GM21737 (cell line): ENCODE results near the gene UBAP2.

ENCODE experiments used
- ATAC-seq: cut with Tn5 transposase; IDR thresholded peaks from one replicate; pipeline ENCODE4 v1.9.1; 2021; ENCODE audit warnings: mild to moderate bottlenecking, moderate library complexity; ENCODE audit not compliant: unreplicated experiment

The UBAP2 gene, protein sequence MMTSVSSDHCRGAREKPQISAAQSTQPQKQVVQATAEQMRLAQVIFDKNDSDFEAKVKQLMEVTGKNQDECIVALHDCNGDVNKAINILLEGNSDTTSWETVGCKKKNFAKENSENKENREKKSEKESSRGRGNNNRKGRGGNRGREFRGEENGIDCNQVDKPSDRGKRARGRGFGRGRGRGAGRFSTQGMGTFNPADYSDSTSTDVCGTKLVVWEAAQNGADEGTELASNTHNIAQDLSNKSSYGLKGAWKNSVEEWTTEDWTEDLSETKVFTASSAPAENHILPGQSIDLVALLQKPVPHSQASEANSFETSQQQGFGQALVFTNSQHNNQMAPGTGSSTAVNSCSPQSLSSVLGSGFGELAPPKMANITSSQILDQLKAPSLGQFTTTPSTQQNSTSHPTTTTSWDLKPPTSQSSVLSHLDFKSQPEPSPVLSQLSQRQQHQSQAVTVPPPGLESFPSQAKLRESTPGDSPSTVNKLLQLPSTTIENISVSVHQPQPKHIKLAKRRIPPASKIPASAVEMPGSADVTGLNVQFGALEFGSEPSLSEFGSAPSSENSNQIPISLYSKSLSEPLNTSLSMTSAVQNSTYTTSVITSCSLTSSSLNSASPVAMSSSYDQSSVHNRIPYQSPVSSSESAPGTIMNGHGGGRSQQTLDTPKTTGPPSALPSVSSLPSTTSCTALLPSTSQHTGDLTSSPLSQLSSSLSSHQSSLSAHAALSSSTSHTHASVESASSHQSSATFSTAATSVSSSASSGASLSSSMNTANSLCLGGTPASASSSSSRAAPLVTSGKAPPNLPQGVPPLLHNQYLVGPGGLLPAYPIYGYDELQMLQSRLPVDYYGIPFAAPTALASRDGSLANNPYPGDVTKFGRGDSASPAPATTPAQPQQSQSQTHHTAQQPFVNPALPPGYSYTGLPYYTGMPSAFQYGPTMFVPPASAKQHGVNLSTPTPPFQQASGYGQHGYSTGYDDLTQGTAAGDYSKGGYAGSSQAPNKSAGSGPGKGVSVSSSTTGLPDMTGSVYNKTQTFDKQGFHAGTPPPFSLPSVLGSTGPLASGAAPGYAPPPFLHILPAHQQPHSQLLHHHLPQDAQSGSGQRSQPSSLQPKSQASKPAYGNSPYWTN

DNA sequence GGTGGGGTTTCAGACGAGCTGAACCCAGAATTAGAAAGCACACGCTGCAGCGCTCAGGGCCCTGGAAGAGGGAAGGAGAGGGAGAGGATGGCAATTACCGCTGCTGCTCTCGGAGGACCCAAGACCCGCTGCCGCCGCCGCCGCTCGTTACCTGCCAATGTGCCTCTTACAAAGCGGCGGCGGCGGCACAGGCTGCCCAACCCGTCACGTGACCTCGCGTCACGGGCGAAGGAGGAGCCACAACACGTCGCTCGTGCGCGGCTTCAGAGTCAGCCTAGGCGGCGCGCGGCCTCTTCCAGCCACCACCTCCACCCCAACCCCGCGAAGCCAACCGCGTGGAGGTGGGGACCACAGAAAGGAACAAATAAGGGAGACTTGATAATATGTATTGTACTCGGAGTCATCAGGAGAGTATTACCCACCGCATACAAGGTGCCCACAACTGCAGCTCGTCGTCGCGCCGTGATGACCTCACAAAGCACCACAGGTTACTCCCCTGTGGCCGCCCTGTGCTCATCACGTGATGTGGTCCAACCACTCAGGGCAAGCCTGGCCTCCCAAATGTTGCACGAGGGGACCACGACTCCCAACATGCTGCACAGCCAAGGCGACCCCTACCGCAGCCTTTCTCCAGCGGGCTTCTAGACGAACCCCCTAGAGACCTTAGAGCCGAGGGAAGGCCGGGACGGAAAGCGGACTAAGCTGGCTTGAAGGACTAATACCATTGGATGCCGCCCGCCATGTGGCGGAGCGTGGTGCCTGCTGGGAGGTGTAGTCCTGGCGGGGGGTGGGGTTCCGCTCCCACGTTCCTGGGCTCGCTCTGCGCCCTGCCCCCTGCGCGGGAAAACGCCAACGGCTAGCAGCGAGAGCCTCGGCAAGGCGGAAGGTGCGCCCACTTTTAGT is at the start of gene UBAP2:
Gene UBAP2, minus strand, starts transcription at position 161 of the 903 bp plus-strand sequence. CDS start 31,739 bp downstream, outside the sequence.
- ATAC-seq, result peak; percentile 74

DNA sequence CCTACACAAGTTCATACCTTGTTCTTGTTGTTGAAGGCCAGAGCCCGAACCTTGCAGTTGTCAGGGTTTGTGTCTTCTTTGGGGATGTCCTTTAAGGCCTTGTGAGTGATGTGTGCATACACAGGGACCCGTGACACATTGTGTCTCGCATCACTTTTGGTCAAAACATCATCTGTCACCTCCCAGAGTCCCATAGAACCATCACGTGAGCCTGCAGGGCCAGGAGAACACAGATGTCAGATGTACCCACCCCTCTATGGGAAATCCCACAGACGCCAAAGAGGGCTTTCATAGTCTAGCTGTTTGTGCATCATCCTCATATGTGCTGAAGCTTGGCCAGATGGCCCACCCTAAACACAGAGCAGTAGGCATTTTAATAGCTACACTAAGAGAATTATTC is 49.6 kb upstream of the UBAP2 start:
- peak; percentile 48 for ATAC-seq

DNA sequence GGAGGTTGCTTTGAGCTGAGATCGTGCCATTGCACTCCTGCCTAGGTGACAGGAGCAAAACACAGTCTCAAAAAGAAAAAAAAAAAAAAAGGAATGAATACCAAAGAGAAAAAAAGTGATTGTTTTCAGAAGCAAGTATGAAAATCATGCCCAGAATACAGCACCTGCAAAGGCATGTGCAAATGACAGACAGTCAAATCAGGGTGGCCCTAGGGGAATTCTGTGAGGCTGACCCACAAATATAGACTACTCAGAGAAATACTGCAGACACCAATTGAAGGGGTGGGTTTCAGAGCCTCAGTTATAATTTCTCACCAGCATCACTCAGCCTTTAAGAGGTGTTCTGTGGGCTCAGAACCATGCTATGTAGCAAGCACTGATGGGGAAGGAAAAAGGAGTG is 49.2 kb upstream of the UBAP2 start:
- ATAC-seq, result peak; percentile 62

DNA sequence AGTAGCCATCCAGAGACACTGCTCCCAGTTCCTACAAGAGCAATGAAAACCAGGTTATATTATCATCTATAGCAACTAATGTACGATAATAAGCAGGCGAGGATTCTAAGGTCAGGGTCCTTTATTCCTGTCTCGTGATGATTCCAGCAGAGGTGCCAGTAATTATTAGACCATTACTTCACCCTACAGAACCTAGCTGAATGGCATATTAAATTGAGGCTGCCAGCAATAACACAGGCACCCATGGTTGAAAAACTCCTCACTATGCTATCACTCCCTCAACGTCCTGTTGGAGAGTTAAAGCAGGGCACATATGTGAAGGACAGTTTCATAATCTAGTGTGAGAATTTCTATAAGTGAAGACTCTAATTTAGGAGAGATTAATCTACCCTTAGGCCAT is 48.1 kb upstream of the UBAP2 start:
- ATAC-seq, result no peak

DNA sequence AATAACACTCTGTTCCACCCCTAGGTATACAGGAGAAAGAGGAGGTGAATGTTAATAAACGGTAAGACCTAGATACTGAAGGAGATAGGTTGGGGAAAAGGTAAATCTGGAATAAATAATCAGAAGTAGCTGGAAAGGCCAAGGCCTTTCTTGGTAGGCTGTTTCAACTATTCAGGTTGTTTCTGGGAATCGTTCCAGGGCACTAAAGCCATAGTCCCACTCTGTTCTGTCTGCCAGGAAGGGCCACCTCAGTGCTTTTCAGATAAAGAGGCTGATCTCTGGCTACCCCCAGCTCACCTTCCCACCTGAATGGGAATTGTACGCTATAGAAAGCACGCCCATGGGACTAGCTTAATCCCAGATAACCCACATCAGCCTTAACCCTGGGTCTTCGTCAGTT is 44.9 kb upstream of the UBAP2 start:
- ATAC-seq, result no peak

DNA sequence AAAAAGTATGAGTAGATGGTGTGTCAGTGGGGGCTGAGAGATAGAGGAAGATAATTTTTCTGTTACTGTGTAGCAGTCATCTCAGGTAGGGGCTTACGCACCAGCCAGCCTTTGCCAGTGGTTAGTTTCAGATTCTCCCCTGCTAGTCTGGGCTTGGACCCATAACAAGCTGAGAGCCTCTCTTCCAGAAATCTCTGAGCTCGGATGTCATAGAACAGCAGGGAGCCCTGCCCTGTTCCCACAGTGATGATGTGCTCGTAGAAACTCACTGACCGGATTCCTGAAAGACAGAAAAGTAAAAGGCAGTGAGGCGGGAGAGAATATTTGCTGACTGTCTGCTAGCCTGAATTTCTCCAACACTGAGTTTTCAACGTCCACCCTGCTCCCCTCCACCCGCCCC is 40.6 kb upstream of the UBAP2 start:
- ATAC-seq, result no peak

DNA sequence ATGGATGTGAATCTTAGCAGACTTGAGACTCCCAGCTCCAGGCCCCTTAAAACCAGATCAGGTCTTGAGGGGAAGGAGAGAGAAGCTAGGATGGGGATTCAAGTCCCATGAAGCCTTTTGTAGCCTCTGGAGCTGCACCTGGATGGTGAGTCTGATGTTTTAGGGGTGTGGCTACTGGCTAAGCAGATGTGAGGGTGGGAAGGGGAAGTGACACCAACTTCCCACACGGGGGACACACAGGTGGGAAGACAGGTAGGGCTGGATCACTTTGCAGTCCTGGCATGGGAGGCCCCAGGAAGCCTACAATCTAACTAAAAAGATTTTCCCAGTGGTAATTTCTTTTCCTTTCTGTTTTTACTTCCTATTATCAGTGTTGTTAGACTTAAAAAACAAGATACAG is 38.7 kb upstream of the UBAP2 start:
- no peak for ATAC-seq

DNA sequence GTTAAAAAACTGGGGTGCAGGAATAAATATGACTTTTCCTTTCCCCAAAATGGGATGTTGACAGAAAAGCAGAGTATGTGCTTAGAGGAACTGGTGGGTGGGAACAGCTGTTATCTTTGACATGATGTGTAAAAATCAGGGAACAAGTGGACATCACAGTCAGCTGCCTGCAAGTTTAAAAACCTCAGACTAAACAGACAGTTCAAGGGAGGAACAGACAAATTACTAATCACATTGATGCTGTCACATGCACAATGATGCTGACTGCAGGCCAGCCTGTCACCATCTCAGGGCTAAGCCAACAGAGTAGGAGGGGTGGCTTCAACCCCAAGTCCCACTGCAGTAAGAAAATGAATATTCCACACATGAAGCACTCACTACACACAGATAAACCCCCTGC is 38.2 kb upstream of the UBAP2 start:
- ATAC-seq, result no peak

DNA sequence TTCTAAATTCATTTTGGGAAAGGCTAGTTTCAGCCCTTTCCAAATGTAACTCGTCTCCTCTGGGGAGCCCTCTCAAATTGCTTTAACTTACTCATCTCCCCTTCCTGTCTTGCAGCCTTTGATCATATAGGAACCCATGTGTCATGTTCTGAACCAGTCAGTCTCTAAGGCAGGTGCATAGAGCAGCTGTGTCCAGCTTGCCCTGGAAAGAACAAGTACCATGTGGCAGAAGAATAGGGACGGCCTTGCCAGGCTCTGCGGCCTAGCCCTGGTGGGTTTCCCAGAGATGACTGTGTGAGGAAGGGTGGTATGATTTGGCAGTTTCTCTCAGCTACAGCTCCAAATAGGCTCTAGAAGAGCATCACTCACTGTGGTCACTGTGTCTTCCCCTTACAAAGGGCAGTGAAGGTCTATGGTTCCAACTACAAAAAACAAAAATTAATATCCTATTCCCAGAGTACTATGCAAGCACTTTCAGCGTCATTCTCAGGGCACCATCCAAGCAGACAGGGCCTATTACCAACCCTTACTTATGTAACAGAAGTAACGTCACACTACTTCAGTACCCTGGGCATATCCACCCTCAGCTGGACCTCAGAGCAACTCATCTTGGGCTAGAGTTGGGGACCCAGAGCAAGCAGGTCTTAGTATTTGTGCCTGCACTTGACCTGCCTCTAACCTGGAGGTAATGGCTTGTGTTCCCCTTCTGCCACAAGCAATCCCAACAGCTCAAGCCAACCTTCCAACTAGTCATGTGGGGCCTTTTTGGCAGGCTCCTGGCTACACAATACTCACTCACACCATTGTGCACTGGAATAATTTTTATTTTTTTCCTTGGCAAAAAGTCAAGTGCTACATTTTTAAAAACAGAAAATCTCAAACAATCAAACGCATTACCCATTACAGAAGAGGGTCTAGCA is 37.2 kb upstream of the UBAP2 start:
- ATAC-seq, result no peak

DNA sequence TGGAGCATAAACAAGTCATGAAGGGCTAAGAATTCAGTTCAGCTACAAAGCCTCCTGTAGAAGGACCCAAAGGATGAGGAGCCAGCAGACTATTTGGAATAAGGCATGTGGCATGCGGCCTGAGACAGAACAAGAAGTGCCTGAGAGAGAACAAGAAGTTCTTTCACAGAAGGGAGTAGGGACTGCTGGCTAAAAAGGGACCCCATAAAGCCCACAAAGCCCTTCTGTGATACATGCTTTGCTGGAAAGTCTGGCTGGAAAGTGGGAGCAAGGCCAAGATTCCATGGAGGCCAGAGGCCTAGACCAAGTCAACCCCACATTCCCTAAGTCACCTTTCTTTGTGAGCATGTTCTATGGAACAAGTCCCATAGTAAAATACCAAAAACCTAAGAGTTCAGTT is 35.9 kb upstream of the UBAP2 start:
- no peak for ATAC-seq

DNA sequence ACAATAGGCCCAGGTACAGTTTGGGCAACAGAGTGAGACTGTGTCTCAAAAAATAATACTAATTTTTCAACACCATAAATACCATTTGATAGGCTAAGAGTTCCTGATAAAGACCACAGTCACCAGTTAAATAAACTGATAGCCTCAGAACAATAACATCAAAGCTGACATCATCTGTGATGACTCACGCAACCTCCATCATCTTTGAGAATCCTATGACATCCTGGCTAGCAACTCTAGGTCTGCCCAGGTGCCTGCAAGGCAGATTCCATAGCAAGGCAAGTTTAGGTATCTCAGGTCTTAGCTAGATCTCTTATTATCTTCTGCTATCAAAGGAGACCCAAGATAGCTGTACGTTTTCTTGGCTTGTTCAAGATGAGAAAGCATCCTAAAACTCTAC is 30.5 kb upstream of the UBAP2 start:
- no peak for ATAC-seq

DNA sequence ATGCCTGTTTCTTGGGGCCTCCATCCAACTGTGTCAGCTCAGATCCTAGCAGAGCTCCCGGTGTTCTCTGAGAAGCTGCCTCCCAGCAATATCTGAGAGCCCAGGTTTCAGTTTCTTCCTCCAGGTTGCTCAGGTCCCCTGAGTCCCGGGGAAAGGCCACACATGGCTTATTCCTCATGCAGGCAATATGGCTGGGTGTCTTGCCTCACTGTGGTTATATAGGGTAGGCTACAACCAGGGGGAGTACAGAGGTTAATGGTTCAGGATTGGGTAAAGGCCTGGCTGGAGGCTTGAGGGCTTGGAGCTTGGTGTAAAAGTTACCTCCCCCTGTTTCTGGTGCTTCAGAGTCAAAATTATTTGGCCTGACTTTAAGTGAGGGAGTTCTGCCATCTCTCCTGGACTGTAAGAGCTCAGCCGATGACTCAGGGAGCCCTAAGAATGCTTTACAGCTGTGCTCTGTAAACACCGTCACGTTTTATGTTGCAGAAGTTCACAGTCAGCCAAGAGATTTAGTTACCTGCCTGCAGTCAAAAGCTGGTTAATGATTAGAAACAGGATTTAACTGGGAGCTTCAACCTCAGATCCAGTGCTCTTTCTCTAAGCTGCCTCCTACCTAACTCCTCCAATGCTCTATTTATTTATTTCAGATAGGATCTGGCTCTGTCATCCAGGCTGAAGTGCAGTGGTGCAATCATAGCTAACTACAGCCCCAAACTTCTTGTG is 24.3 kb upstream of the UBAP2 start:
- ATAC-seq, result no peak

DNA sequence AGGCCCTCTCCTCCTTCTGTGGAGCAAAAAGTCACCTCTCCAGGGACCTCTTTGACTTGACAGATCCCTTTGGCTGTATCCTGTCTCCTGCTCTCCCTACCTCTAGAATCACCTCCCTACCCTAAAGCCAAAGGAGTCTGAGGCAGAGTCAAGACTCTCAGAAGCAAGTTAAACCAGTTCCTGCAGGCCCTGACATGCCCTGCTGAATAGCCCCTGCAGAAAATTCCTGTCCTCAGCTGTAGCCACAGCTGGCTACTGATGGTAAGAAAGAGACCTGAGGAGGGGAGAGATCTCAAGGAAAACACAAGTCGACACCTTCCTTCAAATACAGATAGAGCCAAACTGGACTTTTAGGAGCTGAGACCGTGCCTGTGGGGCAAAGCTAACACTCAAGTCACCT is 23.7 kb upstream of the UBAP2 start:
- no peak for ATAC-seq

DNA sequence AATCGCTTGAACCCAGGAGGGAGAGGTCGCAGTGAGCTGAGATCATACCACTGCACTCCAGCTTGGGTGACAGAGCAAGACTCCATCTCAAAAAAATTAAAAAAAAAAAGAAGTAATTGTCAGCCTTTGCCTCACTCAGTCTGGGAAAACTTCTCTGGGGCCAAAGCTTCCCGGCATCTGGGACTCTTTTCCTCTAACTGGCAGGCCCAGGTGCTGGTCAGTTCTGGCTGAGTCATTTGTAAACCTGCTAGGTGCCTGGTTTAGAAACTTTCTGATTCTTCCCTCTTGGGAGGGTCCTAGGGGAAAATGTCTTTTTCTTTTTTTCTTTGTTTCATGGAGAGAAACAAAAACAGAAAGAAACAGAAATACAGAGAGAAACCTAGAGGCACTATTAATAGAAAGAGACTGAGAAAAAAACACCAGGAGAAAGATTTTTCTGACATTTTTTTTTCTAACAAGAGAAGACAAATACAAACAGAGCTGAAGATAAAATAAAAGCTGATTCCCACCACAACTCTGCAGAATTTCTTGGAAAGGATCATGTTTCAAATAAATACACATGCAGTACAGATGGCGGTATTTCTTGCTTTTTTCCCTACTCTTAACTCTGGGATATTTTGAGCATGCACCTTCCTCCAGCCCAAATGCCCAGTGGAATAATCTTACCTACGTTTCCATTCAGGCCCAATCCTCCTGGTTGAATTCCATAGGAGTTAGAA is 22.1 kb upstream of the UBAP2 start:
- no peak for ATAC-seq

DNA sequence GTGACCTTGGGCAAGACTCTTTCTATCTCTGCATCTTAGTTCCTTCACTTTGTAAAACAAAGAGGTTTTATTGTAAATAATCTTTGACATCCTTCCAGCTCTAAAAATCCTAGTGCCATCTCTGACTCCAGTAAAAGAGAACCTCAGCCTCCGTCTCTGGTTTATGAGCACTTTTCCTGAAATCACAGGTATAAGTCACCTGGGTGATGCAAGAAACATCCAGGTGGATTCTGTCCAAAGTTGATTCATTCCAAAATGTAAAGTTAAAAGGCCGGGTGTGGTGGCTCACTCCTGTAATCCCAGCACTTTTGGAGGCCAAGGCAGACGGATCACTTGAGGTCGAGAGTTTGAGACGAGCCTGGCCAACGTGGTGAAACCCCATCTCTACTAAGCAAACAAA is 21.1 kb upstream of the UBAP2 start:
- ATAC-seq, result no peak

DNA sequence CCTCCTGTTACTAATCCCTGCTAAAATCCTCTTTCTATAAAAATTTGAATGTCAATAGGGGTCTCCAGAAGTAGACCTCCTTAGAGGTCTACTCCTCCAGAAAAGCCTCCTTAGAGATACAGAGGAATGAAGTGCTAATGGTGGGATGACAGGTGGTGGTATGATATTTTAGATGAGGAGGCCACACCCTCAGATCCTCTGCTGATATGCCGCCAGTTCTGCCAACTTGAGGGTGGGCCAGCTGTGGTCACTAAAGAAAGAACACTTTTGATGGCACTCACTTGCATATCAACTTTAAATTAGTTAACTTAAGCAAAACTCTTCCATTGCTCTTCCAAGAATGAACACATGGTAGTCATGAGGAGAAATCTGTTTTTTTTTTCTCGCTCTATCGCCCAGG is 16.9 kb upstream of the UBAP2 start:
- ATAC-seq, result no peak

DNA sequence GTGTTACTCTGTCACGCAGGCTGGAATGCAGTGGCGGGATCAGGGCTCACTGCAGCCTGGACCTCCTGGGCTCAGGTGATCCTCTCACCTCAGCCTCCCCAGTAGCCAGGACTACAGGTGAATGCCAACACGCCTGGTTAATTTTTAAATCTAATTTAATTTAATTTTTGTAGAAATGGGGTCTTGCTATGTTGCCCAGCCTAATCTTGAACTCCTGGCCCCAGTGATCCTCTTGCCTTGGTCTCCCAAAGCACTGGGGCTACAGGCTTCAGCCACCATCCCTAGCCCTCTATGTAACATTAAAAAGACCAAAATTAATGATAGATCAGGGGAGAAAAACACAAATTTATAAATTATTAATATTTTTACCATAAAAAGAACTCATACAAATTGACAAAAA is 11.3 kb upstream of the UBAP2 start:
- ATAC-seq, result no peak

DNA sequence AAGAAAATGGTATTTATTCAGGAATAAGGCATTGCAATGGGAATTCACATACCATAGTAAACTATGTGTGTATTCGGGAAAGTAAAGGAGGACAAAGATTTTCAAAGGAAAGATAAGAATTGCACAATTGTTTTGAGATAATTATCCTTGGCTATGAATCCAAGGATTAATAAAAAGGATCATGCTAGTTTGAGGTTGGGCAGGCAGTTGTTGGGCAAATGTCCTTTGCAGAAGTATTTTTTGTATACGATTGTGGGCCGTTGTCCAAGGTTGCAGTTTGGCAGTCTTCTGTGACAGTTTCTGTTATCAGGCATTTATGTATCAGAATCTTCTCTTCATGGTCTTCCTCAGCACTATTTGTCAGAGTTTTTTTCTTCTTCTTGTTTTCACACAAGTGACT is 10.6 kb upstream of the UBAP2 start:
- ATAC-seq, result no peak
